ENCODE measurements around the gene SURF2. TPM values are rescaled to one million over a fixed set of nuclear protein-coding genes. Genes with fewer than 3 reads are reported as not detected.

Gene SURF2
- total and polyA plus RNA-seq, 7 donors, result 10.2 to 32.3 (median 18.5) TPM

DNA sequence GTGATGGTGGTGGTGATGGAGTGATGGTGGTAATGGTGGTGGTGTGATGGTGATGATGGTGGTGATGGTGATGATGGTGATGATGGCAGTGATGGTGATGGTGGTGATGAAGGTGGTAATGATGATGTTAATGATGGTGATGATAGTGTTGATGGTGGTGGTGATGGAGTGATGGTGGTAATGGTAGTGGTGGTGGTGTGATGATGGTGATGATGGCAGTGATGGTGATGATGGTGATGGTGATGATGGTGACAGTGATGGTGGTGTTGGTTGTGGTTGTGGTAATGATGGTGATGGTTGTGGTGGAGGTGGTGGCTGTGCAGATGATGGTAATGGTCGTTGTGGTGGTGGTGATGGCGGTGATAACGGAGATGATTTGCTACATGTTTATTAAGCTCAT, 27.1 kb downstream of the SURF2 start:
- DNase-seq, result no peak
- H3K27ac ChIP-seq, result no peak overlapping the region
- H3K36me3 ChIP-seq, result no peaks in the 10 kb centered on the region
- H3K4me3 ChIP-seq, result no peak overlapping the region
- 94 to 96% methylated on average over 3 of the region's 3 CpGs for WGBS, 2 donors
- no peaks in the 10 kb centered on the region for H3K9me3 ChIP-seq
- no peaks in the 10 kb centered on the region for H3K27me3 ChIP-seq
- TF ChIP-seq POLR2AphosphoS5 (IDR thresholded peaks at IDR 0.05) (no peak), EP300 (IDR thresholded peaks at IDR 0.05) (no peak), POLR2A (IDR thresholded peaks at IDR 0.05) (no peak)
- TF ChIP-seq, protein P1, sequence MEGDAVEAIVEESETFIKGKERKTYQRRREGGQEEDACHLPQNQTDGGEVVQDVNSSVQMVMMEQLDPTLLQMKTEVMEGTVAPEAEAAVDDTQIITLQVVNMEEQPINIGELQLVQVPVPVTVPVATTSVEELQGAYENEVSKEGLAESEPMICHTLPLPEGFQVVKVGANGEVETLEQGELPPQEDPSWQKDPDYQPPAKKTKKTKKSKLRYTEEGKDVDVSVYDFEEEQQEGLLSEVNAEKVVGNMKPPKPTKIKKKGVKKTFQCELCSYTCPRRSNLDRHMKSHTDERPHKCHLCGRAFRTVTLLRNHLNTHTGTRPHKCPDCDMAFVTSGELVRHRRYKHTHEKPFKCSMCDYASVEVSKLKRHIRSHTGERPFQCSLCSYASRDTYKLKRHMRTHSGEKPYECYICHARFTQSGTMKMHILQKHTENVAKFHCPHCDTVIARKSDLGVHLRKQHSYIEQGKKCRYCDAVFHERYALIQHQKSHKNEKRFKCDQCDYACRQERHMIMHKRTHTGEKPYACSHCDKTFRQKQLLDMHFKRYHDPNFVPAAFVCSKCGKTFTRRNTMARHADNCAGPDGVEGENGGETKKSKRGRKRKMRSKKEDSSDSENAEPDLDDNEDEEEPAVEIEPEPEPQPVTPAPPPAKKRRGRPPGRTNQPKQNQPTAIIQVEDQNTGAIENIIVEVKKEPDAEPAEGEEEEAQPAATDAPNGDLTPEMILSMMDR (IDR thresholded peaks at IDR 0.05), result no peak
- no peaks in the 10 kb centered on the region for H3K4me1 ChIP-seq
- intact Hi-C loops (cut with DNase I), result no loop called here

DNA sequence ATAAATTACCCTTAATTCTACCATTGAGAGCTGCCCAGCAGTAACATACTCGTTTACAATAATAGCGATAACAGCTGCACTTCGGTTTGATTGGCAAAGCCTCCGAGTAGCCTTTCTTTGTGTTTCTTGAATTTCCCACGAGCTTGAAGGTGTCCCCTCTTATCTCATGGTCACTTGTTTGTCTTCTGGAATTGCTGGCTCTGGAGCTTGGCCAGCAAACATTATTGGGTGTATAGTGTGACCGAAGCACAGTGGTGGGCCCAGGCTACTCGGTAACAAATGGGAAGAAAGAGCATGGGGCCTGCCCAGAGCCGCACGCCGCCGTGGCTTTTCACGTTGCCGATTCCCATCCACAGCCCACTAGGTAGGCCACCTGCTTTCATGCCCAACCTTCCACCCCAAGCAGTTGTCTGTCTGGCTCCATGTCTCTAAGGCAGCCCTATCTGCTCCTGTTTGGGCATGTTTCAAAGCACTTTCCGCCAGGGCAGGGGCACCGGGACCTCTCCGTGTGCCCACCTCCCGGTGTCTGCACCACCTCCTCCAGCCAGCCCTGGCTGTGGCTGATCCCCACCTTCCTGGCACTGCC, 28.5 kb downstream of the SURF2 start:
- Histone ChIP-seq H3K4me1 (no peaks in the 10 kb centered on the region), H3K4me3 (no peak overlapping the region), H3K9me3 (no peaks in the 10 kb centered on the region), H3K27me3 (peaks cover 0 to 8% (median 0%) of the 10 kb centered on the region in 3 donors), H3K36me3 (no peaks in the 10 kb centered on the region), H3K27ac (no peak overlapping the region)
- TF ChIP-seq, protein P1 (IDR thresholded peaks at IDR 0.05), result no peak
- TF ChIP-seq EP300 (IDR thresholded peaks at IDR 0.05), result no peak
- no peak for TF ChIP-seq POLR2A (IDR thresholded peaks at IDR 0.05)
- TF ChIP-seq POLR2AphosphoS5 (IDR thresholded peaks at IDR 0.05), result no peak
- WGBS, 2 donors, result 86 to 88% methylated on average over 17 of the region's 17 CpGs
- intact Hi-C loops (cut with DNase I), result no loop called here
- no peak for DNase-seq

DNA sequence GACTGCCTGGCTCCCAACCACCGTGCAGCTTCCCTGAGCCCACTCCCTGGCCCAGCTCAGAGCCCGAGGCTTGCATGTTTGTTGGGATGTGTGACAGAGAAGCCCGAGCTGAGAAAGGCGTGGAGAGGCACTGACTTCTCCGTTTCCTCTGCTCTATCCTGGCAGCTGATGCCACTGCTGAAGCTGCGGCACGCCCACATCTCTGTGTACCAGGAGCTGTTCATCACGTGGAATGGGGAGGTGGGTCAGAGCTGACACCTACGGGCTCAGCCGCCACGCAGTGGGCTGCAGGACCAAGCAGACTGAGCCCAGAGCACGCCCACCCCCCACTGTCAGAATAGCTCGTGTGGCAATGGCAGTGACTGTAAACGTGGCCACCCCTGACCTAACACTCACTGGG, 29.1 kb downstream of the SURF2 start:
- DNase-seq, result no peak
- no peak overlapping the region for H3K4me3 ChIP-seq
- 88 to 90% methylated on average over 14 of the region's 14 CpGs for WGBS, 2 donors
- no peaks in the 10 kb centered on the region for H3K4me1 ChIP-seq
- no peaks in the 10 kb centered on the region for H3K9me3 ChIP-seq
- H3K27ac ChIP-seq, result no peak overlapping the region
- TF ChIP-seq POLR2A (IDR thresholded peaks at IDR 0.05) (no peak), EP300 (IDR thresholded peaks at IDR 0.05) (no peak), POLR2AphosphoS5 (IDR thresholded peaks at IDR 0.05) (no peak)
- TF ChIP-seq, protein P1 (IDR thresholded peaks at IDR 0.05), result no peak
- intact Hi-C loops (cut with DNase I), result no loop called here
- H3K36me3 ChIP-seq, result no peaks in the 10 kb centered on the region
- H3K27me3 ChIP-seq, result peaks cover 0 to 11% (median 2%) of the 10 kb centered on the region in 3 donors

DNA sequence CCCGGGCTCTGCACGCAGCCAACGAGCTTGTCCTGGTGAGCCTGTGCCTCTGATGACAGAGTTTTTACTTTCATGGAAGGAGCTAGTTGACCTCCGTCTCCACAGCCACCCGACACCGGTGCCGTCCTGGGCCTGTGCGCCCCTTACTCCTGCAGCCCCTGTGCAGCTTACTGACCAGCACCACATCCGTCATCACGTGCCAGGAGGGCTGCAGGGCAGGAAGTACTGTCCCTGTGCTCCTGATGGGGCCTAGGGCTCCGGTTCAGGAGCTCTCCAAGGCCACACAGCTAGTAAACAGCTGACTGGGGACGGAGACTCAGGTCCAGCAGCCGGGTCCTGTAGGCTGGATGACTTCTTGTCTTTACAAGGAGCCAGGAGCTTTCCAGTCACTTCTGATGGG, 30.0 kb downstream of the SURF2 start:
- peaks cover 0 to 17% (median 8%) of the 10 kb centered on the region in 3 donors for H3K27me3 ChIP-seq
- DNase-seq, result no peak
- no peaks in the 10 kb centered on the region for H3K36me3 ChIP-seq
- intact Hi-C loops (cut with DNase I), result no loop called here
- 88 to 90% methylated on average over 13 of the region's 13 CpGs for WGBS, 2 donors
- TF ChIP-seq EP300 (IDR thresholded peaks at IDR 0.05), result no peak
- no peak for TF ChIP-seq POLR2AphosphoS5 (IDR thresholded peaks at IDR 0.05)
- TF ChIP-seq, protein P1 (IDR thresholded peaks at IDR 0.05), result no peak
- no peak for TF ChIP-seq POLR2A (IDR thresholded peaks at IDR 0.05)
- H3K4me1 ChIP-seq, result no peaks in the 10 kb centered on the region
- no peak overlapping the region for H3K4me3 ChIP-seq
- no peaks in the 10 kb centered on the region for H3K9me3 ChIP-seq
- H3K27ac ChIP-seq, result no peak overlapping the region

DNA sequence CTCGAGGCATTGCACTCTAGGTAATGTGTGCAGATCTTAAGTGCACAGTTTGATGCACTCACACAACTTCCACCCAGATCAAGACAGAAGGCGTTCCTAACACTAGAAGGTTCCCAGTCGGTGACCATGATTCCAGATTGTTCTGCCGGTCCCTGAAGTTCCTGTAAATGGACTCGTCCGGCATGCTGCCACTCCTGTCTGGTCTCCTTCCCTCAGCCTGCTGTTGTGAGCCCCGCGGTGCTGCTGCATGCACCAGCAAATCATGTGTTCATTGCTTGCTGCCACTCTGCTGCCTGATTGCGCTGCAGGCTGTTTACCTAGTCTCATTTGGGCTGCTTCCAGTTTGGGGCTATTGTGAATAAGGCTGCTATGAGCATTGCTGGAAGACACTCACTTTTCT, 31.3 kb downstream of the SURF2 start:
- 81 to 87% methylated on average over 9 of the region's 9 CpGs for WGBS, 2 donors
- intact Hi-C loops (cut with DNase I), result no loop called here
- DNase-seq, result no peak
- Histone ChIP-seq H3K4me1 (no peaks in the 10 kb centered on the region), H3K27me3 (peaks cover 0 to 23% (median 8%) of the 10 kb centered on the region in 3 donors), H3K9me3 (no peaks in the 10 kb centered on the region), H3K27ac (no peak overlapping the region), H3K4me3 (no peak overlapping the region), H3K36me3 (no peaks in the 10 kb centered on the region)
- TF ChIP-seq POLR2AphosphoS5 (IDR thresholded peaks at IDR 0.05) (no peak), EP300 (IDR thresholded peaks at IDR 0.05) (no peak), POLR2A (IDR thresholded peaks at IDR 0.05) (no peak)
- TF ChIP-seq, protein P1 (IDR thresholded peaks at IDR 0.05), result no peak

All from sigmoid colon (tissue), 7 donors.